Fibroblast of skin of right quadriceps (primary cell): Measurements from ENCODE around the gene SDS.
A peak's percentile ranks its signal among the peaks of the same experiment; 100 is the strongest.

Source experiments
- DNase-seq: peaks from one replicate; pipeline ENCODE4 v3.0.0-alpha.2; 2013

SDS gene

DNA sequence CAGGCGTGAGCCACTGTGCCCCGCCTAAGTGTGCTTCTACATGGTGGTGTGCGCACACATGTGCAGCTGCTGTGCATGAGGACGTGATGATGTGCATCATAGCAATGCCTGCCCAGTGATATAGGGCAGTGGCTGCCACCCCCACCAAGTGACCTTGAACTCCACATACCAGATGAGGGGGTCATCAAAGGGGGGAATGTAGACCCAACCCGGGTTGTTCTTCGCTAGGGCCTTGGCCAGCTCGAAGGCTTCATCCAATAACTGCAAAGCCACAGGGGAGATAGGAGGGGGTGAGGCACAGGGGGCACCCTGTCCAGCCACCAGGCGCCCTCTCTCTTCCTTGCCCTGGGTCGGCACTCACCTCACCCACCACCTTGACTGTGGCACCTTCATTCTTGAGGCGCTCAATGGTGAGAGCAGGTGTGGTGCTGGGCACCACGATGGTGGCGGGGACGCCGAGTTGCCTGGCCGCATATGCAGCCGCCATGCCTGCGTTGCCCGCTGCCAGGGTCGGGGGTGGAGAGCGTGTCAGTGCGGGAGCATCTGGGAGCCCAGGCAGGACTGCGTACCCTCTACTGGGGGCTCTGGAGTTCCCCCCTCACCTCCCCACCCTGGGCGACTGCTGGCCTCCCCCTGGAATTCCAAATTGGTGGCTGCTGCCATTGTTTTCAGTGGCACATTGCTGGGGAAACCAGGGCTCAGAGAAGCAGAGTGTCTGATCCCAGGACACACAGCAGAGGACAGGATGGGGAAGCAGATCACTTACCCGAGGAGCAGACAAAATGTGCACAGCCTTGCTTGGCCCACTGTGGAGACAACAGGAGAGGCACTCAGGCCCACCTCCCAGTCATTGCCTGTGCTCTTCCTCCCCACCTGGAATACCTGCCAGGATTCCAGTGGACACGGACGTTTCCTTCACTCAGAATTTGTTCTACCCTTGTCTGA, 5.1 kb downstream of the SDS start:
- no peak for DNase-seq

DNA sequence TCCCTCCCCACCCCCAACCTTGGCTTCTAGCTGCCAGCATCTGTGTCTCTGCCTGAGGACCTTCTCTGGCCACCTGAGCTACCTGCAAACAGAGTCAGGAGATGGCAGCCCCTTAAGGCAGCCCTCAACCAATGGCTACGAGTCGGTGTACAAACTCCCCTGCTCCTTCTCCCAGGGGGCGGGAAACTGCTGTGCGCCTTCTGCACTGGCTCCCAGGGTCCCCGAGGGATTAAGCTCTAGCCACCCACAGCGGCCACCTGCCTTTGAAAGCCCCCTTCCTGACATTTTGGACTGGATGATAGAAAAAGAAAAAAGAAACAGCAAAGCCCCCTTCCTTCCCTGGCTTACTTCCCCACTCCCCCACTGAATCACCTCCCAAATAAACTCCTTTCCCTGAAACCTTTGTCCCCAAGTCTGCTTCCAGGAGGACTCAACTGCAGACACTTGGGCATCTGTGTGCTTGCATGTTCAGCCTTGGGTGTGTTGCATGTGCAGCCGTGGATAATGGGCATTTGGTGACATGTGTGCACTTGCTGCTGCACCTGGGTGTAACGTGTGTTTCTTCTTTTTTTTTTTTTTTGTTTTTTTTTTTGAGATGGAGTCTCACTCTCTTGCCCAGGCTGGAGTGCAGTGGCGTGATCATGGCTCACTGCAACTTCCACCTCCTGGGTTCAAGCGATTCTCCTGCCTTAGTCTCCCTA, 6.0 kb downstream of the SDS start:
- no peak for DNase-seq

DNA sequence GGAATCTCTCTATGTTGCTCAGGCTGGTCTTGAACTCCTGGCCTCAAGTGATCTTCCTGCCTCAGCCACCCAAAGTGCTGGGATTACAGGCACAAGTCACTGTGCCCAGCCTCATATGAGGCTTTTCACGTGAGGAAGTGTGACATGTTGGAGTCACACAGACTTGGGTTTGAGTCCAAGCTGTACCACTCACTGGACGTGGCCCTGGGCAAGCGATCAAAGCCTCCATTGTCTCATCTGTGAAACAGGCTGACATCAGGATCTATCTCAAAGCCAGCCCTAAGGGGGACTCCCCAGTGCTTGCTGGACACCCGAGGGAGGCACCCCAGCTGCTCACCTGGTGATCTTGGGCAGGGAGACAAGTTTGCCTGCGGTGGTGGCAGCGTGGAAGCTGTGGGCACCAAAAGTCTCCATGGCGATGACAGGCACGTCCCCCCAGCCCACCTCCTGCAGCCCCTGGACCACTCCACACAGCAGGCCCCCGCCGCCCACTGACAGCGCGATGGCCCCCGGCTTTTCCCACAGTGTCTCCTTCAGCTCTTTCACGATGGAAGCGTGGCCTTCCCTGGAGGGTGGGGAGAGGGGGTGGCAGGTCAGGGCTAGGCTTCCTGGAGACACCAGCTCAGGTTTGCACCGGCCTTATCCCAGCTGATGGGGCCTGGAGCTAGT, 6.7 kb downstream of the SDS start:
- DNase-seq, result no peak

DNA sequence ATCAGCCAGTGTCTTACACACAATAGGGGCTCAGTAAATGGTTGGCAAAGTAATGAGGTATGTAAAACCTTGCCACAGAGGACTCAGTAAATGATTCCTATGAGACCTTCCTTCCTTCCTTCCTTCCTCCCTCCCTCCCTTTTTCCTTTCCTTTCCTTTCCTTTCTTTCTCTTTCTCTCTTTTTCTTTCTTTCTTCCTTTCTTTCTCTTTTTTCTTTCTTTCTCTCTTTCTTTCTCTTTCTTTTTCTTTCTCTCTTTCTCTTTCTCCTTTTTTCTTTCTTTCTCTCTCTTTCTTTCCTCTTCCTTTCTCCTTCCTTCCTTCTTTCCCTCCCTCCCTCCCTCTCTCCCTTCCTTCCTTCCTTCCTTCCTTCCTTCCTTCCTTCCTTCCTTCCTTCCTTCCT, 7.5 kb downstream of the SDS start:
- no peak for DNase-seq

DNA sequence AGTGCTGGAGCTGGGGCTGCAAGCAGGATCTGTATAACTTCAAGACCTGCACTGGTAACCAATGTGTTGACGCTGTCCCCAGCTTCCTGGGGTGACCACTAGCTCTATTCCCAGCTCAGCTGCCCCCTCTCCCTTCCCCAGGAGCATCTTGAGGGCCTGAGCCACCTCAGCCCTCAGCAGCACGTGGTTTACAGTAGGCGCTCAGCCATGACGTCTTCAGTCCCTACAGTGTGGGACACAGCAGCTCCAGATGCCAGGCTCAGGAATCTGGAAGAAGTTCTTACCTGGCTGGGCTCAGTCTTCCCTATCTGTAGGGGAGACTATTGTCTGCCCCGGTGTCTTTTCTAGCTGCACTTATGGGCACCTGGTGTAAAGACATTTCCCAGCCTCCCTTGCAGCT, 8.6 kb downstream of the SDS start:
- DNase-seq, result no peak

DNA sequence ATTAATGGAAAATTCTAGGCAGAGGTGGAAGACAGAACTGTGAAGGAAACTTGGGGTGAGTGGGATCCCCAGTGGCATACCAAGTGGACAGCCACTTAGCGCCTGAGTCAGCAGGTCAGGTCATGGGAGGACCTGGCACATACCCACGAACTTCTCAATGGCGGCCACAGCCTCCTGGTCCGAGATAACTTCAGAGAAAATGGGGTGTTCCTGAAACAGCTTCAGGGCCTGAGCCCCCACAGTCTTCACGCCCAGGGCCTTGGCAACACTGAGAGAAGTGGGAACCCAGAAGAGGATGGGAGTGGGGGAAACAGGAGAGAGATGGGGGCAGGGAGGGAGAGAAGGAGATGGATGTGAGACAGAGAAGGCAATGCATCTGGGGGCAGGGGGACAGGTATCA, 9.9 kb downstream of the SDS start:
- DNase-seq, result no peak

DNA sequence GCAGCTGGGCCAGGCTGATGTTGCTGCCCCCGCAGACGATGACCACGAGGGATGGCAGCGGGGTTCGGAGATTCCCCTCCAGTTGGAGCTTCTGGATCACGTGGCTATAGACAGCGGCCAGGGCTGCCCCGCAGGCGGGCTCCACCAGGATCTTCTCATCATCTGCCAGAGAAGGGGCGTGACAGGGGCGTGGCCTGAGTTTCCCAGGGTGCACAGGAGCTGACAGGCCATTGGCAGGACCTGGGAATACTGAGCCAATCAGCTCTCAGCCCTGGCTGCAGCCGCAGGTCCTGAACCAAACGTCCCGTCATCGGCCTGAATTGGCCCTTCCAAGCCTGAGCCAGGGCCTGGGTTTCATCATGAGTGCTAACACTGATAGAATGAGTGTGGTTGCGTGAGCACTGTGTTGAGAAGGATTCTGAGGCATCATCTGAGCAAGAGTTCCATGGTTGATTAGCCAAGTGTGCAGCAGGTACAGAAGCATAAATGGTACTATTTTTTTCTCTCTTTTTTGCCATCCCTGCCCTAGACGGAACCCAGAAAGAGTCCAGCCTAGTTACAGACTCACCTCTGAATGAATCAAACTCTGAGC, 10.6 kb downstream of the SDS start:
- DNase-seq, result peak; percentile 5

DNA sequence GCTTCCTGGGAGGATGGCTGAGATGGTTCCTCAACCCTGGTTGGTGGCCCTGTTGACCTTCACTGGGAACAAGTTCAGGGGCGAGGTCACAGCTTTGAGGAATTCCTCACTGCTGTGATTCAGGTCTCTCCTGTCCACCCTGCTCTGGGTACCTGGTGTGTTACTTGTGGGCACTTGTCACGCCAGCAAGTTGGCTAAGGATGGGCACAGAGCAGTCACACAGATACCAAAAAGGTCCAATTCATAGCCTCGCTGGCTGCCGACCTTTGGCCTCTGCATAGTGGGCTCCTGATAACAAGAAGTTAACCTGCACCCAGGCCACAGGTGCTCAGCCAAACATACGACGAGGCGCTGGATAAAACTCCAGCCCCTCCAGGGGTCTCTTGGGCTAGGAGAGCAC, 11.2 kb downstream of the SDS start:
- no peak for DNase-seq

DNA sequence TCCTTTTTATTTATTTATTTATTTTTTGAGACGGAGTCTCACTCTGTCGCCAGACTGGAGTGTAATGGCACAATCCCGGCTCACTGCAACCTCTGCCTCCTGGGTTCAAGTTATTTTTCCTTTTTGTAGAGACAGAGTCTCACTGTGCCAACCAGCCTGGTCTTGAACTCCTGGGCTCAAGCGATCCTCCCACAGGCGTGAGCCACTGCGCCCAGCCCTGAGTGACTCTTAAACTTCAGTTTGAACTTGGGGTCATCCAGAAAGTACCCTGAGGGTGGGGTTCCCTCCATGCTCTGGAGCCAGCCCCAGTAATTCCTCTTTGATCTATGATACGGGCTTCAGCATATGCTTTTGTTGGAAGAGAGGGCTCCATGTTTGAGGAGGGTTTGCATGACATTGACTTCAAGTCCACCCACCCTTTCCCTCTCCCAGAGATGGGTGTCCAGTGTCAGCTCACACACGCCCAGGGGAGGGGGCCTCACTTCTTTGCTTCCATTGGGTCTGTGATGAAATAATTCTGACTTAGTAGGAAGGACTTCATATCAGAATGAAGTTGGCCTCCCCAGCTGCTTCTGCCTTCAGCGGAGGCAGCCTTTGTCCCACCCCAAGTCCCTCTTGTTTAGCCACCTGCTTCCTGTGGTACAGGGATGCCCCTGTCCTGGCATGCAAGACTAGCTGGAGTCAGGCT, 11.9 kb downstream of the SDS start:
- no peak for DNase-seq

DNA sequence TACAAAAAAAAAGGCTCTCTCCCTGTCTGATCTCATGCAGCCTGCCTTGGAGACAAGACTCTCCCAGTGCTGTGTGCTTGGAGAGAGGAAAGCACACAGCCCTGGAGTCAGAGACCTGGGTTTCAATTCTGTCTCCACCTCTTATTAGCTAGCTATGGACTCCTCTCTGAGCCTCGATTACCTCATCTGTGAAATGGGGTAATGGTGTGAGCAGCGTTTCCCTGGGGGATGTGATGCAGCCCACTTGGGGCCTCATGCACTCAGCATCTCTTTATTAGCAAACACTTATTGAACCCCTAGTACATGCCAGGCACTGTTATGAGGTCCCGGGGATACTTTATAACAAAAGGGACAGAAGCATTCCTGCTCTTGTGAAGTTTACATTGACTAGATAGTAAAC, 12.5 kb downstream of the SDS start:
- DNase-seq, result no peak

DNA sequence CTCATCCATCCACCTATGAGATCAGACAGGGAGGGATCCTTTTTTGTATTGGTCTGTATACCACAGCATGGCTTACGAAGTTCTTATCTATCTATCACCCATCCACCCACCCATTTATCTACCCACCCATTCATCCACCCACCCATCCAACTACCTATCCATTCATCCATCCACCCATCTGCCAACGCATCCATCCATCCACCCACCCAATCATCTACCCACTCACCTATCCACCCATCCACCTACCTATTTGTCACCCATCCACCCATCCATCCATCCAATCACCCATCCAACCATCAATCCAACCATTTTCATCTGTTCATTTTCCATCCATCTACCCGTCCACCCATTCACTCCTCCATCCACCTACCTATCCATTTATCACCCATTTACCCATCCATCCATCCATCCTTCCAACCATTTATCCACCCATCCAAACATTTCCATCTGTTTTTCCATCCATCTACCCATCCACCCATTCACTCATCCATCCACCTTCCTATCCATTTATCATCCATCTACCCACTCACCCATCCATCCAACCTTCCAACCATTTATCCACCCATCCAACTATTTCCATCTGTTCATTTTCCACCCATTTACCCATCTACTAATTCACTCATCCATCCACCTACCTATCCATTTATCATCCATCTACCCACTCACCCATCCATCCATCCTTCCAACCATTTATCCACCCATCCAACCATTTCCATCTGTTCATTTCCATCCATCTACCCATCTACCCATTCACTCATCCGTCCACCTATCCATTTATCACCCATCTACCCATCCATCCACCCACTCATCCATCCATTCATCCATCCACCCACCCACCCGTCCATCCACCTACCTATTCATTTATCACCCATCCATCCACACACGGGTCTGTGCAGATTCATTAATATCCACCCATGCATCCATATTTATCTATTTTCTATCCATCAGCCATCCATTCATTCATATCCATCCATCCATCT, 13.3 kb downstream of the SDS start:
- no peak for DNase-seq

DNA sequence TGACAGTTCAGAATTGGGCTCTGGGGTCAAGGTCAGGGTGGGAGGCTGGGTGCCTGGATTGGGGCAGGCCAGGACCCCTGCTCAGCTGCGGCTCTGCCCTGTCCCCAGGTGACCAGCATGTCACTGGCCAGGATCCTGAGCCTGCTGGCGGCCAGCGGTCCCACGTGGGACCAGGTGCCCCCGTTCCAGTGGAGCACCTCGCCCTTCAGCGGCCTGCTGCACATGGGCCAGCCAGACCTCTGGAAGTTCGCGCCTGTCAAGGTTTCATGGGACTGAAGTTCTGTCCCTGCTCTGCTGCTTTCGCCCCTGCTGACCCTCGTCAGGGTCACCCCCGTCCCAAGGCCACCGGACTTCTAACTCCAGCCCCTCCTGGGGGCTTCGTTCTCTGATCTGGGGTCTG, 15.3 kb downstream of the SDS start:
- no peak for DNase-seq

DNA sequence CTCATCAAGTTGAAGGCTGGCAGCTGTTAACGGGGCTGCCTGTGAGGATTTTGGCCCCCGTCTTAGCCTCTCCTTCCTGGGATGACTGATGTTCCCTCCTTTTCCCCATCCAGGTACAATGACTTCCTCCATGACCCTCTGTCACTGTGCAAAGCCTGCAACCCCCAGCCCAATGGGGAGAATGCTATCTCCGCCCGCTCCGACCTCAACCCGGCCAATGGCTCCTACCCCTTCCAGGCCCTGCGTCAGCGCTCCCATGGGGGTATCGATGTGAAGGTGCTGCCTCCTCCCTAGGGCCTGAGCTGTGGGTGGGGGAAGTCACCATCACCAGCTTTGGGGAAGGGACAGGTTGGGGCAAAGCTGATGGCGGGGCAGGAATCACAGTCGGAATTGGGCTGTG, 16.1 kb downstream of the SDS start:
- no peak for DNase-seq

DNA sequence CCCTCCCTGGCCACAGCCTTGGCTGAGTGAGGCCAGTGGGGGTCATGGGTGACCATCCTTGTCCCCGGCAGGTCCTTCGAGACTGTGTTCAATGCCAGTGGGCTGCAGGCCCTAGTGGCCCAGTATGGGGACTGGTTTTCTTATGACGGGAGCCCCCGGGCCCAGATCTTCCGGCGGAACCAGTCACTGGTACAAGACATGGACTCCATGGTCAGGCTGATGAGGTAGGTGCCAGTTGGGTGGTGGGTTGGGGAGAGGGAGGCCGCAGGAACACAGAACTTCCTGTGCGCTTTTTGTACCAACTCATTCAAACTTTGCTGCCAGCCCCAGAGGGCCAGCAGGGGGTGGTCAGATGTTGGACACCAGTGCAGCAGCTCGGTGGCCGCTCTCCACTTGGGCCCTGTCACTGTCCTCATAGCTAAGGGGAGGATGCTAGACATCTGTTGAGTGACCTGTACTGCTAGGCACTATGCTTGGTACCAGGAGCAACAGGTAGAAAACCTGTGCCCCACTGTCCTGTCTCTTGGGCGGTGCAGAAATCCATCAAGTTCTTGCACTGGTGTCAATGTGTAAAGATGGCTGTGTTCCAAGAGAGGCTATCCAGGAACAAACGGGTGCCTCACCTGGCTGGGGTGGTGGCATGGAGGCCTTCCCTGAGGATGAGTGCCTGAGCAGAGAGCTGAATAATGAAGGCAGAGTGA, 16.7 kb downstream of the SDS start:
- DNase-seq, result no peak

DNA sequence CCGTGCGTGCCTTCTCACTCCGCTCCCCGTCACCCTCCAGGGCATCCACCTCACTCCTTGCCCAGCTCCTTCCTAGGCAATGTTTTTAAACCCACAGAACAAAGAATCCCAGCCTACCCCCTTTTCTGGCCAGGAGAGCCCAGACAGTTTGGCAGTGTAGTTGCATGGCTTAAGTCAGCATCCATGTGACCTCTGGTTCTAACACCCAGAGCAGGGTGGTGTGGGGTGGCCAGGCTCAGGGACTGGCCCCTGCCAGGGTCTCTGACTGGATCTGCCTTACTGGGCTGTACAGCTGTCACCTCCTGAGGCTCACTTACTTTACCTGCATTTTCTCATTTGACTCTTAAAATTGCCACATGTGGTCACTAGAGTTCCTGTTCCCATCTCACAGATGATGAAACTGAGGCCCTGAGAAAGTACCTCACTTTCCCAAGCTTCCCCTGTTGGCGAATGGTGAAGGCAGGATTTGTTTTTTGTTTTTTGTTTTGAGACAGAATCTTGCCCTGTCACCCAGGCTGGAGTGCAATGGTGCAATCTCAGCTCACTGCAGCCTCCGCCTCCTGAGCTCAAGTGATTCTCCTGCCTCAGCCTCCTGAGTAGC, 18.3 kb downstream of the SDS start:
- DNase-seq, result no peak

DNA sequence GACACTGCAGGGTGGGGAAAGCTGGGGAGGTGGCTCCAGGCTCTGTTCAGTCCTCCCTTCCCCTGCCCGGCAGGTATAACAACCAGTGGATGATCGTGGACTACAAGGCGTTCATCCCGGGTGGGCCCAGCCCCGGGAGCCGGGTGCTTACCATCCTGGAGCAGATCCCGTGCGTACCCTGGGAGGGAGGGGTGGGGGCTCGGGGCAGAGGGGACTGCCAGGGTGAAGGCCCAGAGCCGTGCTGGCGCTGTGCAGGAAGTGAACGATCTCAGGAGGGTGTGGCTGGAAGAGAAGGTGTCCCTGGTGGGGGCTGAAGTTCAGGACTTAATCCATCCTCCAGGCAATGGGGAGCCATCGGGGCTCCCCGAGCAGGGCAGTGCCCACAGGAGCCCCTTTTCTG, 18.9 kb downstream of the SDS start:
- DNase-seq, result no peak

DNA sequence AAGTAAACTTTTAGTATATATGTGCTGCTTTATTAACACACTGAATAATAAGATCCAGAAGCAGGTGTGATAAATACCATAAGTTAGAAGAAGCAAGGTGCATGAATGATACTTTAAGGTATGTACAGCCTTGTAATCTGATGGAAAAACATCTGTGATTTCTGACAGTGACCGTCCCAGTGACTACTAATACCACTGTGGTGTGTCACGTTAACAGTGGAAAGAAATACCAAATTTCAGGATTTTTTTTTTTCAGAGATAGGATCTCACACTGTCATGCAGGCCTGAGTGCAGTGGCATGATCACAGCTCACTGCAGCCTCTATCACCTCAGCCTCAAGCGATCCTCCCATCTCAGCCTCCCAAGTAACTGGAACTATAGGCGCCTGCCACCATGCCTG, 21.5 kb downstream of the SDS start:
- no peak for DNase-seq

DNA sequence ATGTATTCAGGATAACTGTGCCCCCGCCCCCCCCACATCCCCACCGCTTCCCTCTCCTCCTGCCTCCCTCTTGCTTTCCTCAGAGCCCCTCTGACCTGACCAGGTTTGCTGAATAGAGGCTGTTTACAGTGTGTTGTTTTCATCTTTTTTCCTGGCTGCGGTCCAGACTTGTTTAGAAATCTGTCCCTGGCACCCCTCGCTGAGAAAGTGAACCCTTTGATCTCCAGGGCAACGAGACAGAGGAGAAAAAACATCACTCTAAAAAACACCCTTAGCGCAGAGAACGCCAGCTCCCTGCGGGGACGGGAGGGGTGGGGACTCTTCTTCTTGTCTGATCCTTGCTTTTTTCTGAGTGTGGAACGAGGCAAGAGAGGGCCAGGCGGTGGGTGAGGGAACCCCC, 22.5 kb downstream of the SDS start:
- DNase-seq, result no peak

DNA sequence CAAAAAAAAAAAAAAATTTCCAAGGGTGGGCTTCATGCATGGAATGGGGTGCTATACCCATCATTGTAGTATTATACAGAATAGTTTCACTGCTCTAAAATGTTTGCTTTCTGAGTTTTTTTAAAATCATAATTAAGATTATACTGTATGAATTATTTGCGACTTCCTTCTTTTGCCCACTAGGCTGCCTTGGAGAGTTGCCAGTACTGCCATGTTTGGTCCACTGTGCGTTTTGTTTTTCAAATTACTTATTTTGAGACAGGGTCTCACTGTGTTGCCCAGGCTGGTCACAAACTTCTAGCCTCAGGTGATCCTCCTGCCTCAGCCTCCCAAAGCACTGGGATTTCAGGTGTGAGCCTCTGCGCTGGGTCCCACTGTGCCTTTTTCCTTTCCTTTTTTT, 25.4 kb downstream of the SDS start:
- no peak for DNase-seq

DNA sequence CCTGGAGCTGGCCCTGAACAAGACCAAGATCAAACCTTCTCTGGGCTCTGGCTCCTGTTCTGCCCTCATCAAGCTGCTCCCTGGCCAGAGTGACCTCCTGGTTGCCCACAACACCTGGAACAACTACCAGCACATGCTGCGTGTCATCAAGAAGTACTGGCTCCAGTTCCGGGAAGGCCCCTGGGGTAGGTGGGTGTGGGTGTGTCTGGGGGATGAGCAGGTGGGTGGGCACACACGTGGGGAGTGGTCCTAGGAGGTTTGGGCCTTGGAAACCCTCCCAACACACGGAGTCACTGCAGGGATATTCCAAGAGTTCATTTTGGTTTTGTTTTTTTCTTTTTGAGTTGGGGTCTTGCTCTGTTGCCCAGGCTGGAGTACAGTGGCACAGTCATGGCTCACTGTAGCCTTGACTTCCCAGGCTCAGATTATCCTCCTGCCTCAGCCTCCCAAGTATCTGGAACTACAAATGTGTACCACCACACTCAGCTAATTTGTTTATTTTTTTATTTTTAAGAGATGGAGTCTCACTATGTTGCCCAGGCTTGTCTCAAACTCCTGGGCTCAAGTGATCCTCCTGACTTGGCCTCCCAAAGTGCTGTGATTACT, 28.8 kb downstream of the SDS start:
- no peak for DNase-seq
